ENCODE results near the gene MED12L.
A peak's percentile ranks its signal among the peaks of the same experiment; 100 is the strongest.
"Not testable (repeated sequence)": the region's sequence is repeated elsewhere in the genome, so short reads cannot be mapped to it uniquely, and the experiment has no call there.

MED12L gene

GRCh38 chr3:151371526-151371925 lies 286.1 kb downstream of the MED12L start:
- DNase-seq, result no peak

DNA sequence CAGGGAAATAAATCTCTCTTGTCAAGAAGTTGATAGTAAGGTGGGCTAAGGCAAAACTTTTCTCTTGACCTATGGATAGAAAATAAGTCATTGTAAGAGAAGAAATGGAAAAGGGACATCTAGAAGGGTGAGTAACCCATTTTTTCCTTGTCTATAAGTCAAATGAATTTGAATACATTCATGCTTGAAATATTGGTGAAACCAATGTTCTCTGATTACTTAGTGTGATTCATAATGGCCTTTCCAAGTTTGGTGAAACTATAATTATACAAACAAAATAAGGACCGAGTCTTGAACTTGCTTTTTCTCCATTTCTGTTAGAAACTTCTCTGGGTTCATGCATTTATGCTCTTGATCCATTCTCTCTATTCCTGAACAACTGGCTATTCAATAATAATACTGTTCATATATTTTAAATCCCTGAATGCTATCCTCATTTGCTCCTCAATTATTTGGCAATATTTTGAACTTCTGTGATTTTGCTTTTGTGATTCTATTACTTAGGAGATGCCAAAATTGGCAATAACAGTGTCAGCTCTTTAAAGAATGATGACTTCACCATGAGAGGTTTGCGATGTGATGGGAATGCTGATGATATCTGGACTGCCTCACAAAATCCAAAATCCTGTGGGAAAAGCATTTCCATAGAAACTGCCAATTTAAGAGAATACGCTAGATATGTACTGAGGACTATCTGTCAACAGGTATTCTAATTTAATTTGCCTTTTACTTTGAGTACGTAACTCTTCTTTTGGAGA lies 286.8 kb downstream of the MED12L start:
- DNase-seq, result no peak

DNA sequence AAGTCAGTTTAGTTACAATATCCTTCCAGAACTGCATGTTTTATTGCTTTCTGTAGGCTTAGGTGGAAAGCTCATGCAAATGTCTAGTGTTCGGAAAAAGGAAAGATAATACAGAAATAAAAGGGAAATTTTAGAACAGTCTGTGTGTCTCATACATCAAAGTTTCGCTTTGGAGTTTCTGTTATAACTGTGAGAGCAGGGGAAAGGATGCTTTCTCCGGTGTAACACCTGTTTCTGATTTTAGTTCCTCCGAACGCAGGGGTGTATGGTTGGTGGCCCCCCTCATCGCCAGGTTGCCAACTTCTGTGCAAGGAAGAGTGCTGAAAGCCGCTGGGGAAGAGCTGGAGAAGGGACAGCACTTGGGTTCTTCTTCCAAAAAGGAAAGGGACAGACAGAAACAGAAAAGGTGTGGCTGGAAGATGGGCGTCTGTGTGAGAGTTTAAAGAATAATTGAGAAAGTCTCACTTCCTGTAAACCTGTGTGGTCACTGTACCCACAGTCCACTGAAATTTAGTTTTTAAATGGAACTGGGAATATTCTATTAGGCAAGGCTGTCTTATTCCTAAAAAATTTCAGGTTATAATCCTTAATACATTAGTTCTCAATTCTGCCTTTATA lies 292.4 kb downstream of the MED12L start:
- no peak for DNase-seq

DNA sequence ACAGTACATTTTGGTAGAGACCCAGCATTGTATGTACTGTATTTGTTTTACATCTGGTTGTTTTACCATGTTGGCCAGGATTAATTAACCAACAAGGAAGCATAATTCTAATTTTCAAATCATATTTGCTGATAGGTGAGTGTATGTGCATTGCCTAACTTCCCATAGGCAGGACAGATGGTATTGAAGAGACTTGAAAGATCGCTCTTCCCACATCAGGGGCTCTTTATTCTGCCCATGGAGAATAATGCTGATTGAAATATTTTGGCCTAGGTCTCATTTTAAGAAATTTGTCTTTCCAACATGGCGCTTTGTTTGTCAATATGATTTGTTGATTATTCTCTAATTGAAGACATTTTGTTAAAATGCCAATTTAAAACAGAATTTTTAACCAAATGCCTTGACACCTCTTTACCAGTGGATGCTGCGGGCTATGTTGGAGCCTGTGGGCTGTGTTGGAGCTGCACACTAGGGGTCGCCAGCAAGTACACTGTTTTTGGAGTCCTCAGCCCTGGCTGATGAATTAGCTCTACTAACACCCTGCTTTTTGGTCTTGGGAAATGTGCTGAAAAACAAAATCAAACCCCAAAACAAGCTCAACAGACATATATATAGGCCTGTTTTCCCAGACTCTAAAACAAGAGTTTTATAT lies 293.7 kb downstream of the MED12L start:
- DNase-seq, result peak in 13 of 58 donors; percentile 3 to 27 (median 10)

- DNase-seq, result no peak
Observed at GRCh38 chr3:151382671-151383070, 297.2 kb downstream of the MED12L start.

DNA sequence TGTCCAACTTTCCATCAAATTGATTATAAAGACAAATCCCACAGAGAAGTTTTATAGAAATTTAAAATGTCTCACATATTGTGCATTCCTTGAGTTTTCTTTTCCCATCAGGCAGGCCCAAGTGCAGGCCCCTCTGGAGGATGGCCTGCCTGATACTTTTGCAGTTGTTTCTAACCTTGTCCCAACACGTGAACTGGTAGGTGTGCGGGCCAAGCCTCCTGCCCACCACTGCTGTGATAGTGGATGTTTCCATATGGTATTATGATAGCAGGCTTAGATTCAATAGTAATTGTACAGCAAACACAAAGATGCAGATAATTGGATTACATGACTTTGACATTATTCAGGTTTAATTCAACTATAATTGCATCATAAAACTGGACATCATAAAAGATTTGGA lies 297.6 kb downstream of the MED12L start:
- DNase-seq, result no peak

GRCh38 chr3:151383956-151384355 lies 298.5 kb downstream of the MED12L start:
- DNase-seq, result no peak

GRCh38 chr3:151384741-151385174 lies 299.3 kb downstream of the MED12L start, which contains the start of gene P2RY12:
Gene P2RY12 (minus strand): TSS chr3:151384753. CDS start chr3:151338845, 45,908 bp downstream.
- peak in 1 of 58 donors; percentile 37 for DNase-seq

- DNase-seq, result no peak
Observed at GRCh38 chr3:151386056-151386455, 300.6 kb downstream of the MED12L start.

DNA sequence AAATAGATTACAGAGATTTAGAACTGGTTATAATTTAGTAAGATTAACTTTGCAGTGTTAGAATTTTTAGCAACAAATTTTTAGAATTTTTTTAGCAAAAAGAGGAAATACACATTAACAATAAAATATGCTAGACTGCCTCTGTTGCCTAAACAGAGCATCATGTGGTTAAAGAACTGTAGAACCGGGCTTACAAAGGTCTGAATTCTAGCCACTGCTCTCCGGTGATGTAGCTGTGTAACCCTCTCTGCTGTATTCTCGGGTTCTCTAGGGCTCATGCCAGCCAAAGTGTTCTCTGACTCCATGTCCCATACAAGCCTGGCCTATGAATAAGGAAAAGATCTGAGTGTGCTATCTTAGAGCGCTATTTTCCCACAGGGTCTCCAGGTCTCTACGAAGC lies 302.0 kb downstream of the MED12L start:
- no peak for DNase-seq

GRCh38 chr3:151387842-151388241 lies 302.4 kb downstream of the MED12L start:
- DNase-seq, result peak in 3 of 58 donors; percentile 1 to 5 (median 2)

- no peak for DNase-seq
Observed at GRCh38 chr3:151391720-151392119, 306.3 kb downstream of the MED12L start.

- DNase-seq, result not testable (repeated sequence)
Observed at GRCh38 chr3:151392191-151392590, 306.7 kb downstream of the MED12L start.

- no peak for DNase-seq
Observed at GRCh38 chr3:151393146-151393830, 307.8 kb downstream of the MED12L start.

DNA sequence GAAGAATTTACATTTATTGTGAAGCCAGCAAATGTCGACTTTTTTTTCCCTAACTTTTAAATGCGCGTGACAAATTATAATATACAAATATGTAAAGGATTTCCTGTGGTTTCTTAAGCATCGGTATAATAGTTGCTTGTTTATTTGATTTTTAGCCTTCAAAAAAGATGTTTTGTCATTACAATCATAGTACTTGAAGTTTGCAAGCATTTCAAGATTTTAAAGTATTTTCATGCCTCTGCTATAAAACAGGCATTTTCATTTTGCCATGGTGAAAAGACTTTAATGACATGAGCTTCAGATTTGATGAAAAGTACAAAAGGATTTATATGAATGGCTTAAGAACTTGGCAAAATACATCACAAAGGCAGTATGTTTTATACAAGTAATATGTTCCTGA lies 308.5 kb downstream of the MED12L start:
- no peak for DNase-seq

DNA sequence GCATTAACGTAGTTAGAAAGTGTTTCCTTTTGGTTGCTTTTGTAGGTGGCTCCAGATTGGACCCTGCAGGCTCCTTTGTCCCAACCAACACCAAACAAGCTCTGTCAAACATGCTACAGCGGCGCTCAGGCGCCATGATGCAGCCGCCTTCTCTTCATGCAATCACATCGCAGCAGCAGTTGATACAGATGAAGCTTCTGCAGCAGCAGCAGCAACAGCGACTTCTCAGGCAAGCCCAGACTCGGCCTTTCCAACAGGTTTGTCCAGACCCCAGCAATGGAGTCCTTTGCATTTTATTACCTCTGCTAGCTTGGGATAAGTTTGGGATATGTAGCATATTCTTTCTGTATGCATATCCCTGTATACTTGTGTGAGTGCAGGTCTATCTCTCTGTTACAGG lies 309.1 kb downstream of the MED12L start:
- no peak for DNase-seq

- no peak for DNase-seq
Observed at GRCh38 chr3:151395806-151396205, 310.3 kb downstream of the MED12L start.

- no peak for DNase-seq
Observed at GRCh38 chr3:151398895-151399294, 313.4 kb downstream of the MED12L start.

- no peak for DNase-seq
Observed at GRCh38 chr3:151400341-151400740, 314.9 kb downstream of the MED12L start.

DNA sequence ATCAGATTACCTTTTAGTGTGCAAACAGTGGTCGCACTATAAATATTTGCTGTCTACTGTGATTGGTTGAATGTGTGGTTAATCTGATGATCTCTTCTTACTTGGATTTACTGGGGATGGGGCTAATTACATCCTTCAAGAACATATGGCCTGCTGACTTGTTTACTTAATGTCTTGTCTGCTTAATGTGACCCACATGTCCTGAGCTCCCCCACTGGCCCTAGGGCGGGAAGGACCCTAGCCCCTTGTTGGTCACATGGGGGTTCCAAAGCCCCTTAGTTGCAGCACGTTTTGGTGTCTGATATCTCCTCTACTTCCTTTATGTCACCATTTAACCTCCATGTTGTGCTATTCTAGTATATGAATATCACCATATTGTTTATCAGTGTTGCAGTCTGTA lies 316.9 kb downstream of the MED12L start:
- no peak for DNase-seq

DNA sequence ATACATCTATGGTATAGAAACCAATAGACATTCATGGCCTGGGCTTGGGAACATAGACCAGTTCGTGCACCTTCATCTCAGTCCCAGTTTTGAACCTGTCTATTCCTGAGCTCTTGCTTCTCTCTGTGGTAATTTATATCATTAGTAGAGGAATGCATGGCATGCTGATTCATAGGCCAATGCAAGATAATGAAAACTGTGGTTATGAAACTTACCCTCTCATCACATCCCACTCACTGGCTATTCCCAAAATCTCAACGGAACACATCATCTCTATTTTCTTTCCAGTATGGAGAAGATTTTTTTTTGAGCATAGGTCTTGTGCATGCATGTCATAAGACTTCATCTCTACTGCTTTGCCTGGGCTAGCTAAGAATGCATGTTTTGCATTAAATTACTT lies 317.8 kb downstream of the MED12L start:
- DNase-seq, result no peak

GRCh38 chr3:151404316-151404715 lies 318.9 kb downstream of the MED12L start:
- no peak for DNase-seq

All from anterior cingulate cortex (tissue), 58 donors.